C4-2B (cell line): ENCODE measurements around the gene RELL2.
A peak's percentile ranks its signal among the peaks of the same experiment; 100 is the strongest.

Experiments used
- CTCF ChIP-seq: fragments of 450-650 bp; conservative IDR thresholded peaks from 2 replicates; pipeline ENCODE4 v1.5.1; 2017; ENCODE audit warnings: mild to moderate bottlenecking
- ZFX ChIP-seq: fragments of 450-650 bp; IDR thresholded peaks from 2 replicates; pipeline ENCODE4 v1.6.1; 2017

- TF ChIP-seq CTCF = peak; percentile 99
- no peak for TF ChIP-seq ZFX
These were observed 17.8 kb upstream of the RELL2 start, which contains the start of gene DIAPH1 for GRCh38 chr5:141618804-141619554.
